Thyroid gland (tissue), 4 donors: Measurements from ENCODE around the gene GPC6. TPM values are rescaled to one million over a fixed set of nuclear protein-coding genes. Genes with fewer than 3 reads are reported as not detected.
A peak's percentile ranks its signal among the peaks of the same experiment; 100 is the strongest.

Experiments used
- DNase-seq, 2 donors: peaks; one replicate each; pipeline ENCODE4 v3.0.0-alpha.2; 2019
- H3K27ac ChIP-seq, 3 donors: fragments of 200-600 bp; sonication (generic); 1 replicate in 2 of 3; 2 replicates in 1 of 3; pipeline ENCODE4 v1.5.1; 2016 to 2019; ENCODE audit warnings: mild to moderate bottlenecking in 1 of 3, moderate library complexity in 1 of 3
- H3K27me3 ChIP-seq: fragments of 200-600 bp; sonication (generic); one replicate; pipeline ENCODE4 v1.5.1; 2019
- H3K36me3 ChIP-seq, 2 donors: fragments of 200-600 bp; sonication (generic); one replicate each; pipeline ENCODE4 v1.5.1; 2016 to 2019
- H3K4me1 ChIP-seq, 2 donors: fragments of 200-600 bp; sonication (generic); one replicate each; pipeline ENCODE4 v1.5.1; 2017 to 2019
- H3K4me3 ChIP-seq, 3 donors: fragments of 200-600 bp; sonication (generic); replicated peaks in 1 of 3; 1 replicate in 2 of 3; 2 replicates in 1 of 3; pipeline ENCODE4 v1.5.1; 2016; ENCODE audit warnings: mild to moderate bottlenecking in 1 of 3
- H3K9me3 ChIP-seq: fragments of 200-600 bp; sonication (generic); one replicate; pipeline ENCODE4 v1.5.1; 2017
- CTCF ChIP-seq, 6 experiments: fragments of 200-600 bp in 3 of 6; fragments of 450-650 bp in 3 of 6; sonication (generic) in 3 of 6; IDR thresholded peaks; one replicate each; pipeline ENCODE4 v1.5.1; 2016 to 2019; ENCODE audit warnings: antibody characterized with exemption in 6 of 6, mild to moderate bottlenecking in 2 of 6, inconsistent platforms in 1 of 6, moderate library complexity in 1 of 6
- POLR2A ChIP-seq, 2 donors: fragments of 450-650 bp; IDR thresholded peaks; one replicate each; pipeline ENCODE4 v1.6.1; 2017; ENCODE audit warnings: antibody characterized with exemption in 2 of 2, mild to moderate bottlenecking in 2 of 2, moderate library complexity in 1 of 2
- WGBS, 2 donors: methylation state at CpG; one replicate each; pipeline ENCODE4 v1.1.5; 2017; 5-methylcytosine and 5-hydroxymethylcytosine counted together
- intact Hi-C: fragments of 100-400 bp; cut with DNase I; formaldehyde crosslinking; loops from one replicate; pipeline ENCODE4 v1.15.1; 2023
- total RNA-seq, 4 donors: library from RNA; depleted of rRNA; stranded (reverse); fragments of >200 nt; gene quantifications; one replicate each; pipeline ENCODE4 v1.2.3, GENCODE V29; 2016

The GPC6 gene
- total RNA-seq, 4 donors from 2014 or later: 2.8 to 13.4 (median 7.5) TPM

- Histone ChIP-seq H3K36me3 (no peaks in the 10 kb centered on the region), H3K4me3 (no peak overlapping the region), H3K27me3 (no peaks in the 10 kb centered on the region), H3K9me3 (no peaks in the 10 kb centered on the region), H3K4me1 (no peaks in the 10 kb centered on the region), H3K27ac (no peak overlapping the region)
- intact Hi-C loops: no loop called here
- no peak for DNase-seq
- WGBS, 2 donors: 68 to 76% methylated on average over 15 of the region's 15 CpGs
- no peak for TF ChIP-seq CTCF (IDR thresholded peaks at IDR 0.05)
- TF ChIP-seq POLR2A (IDR thresholded peaks at IDR 0.05): no peak
Measured at GRCh38 chr13:94312511-94313216, 1086.1 kb downstream of the GPC6 start.

GRCh38 chr13:94313321-94313910 is 1086.8 kb downstream of the GPC6 start:
- no peaks in the 10 kb centered on the region for H3K27me3 ChIP-seq
- H3K36me3 ChIP-seq: no peaks in the 10 kb centered on the region
- H3K4me1 ChIP-seq: no peaks in the 10 kb centered on the region
- intact Hi-C loops: no loop called here
- H3K4me3 ChIP-seq: no peak overlapping the region
- TF ChIP-seq POLR2A (IDR thresholded peaks at IDR 0.05) (no peak), CTCF (IDR thresholded peaks at IDR 0.05) (no peak)
- 84 to 91% methylated on average over 3 of the region's 3 CpGs for whole genome bisulfite sequencing, 2 donors
- no peak overlapping the region for H3K27ac ChIP-seq
- no peak for DNase-seq
- H3K9me3 ChIP-seq: no peaks in the 10 kb centered on the region

- TF ChIP-seq POLR2A (IDR thresholded peaks at IDR 0.05) (no peak), CTCF (IDR thresholded peaks at IDR 0.05) (no peak)
- no peaks in the 10 kb centered on the region for H3K9me3 ChIP-seq
- H3K27me3 ChIP-seq: no peaks in the 10 kb centered on the region
- H3K4me3 ChIP-seq: no peak overlapping the region
- intact Hi-C loops: no loop called here
- no peak for DNase-seq
- no peaks in the 10 kb centered on the region for H3K36me3 ChIP-seq
- no peaks in the 10 kb centered on the region for H3K4me1 ChIP-seq
- WGBS, 2 donors: 87 to 90% methylated on average over 3 of the region's 3 CpGs
- H3K27ac ChIP-seq: no peak overlapping the region
Measured at GRCh38 chr13:94313926-94314325, 1087.3 kb downstream of the GPC6 start.

- Histone ChIP-seq H3K27ac (no peak overlapping the region), H3K27me3 (no peaks in the 10 kb centered on the region), H3K4me3 (no peak overlapping the region), H3K9me3 (no peaks in the 10 kb centered on the region), H3K36me3 (no peaks in the 10 kb centered on the region), H3K4me1 (no peaks in the 10 kb centered on the region)
- DNase-seq: no peak
- no peak for TF ChIP-seq CTCF (IDR thresholded peaks at IDR 0.05)
- TF ChIP-seq POLR2A (IDR thresholded peaks at IDR 0.05): no peak
- intact Hi-C loops: no loop called here
- 89 to 100% methylated on average over 1 of the region's 1 CpG for WGBS, 2 donors
Measured at GRCh38 chr13:94315188-94315587, 1088.6 kb downstream of the GPC6 start.

- no peaks in the 10 kb centered on the region for H3K36me3 ChIP-seq
- TF ChIP-seq POLR2A (IDR thresholded peaks at IDR 0.05) (no peak), CTCF (IDR thresholded peaks at IDR 0.05) (no peak)
- H3K4me3 ChIP-seq: no peak overlapping the region
- no peaks in the 10 kb centered on the region for H3K4me1 ChIP-seq
- H3K9me3 ChIP-seq: no peaks in the 10 kb centered on the region
- peak overlapping the region in 1 of 3 donors; percentile 31 for H3K27ac ChIP-seq
- WGBS, 2 donors: 15 to 28% methylated on average over 2 of the region's 2 CpGs
- H3K27me3 ChIP-seq: no peaks in the 10 kb centered on the region
- DNase-seq: no peak
- intact Hi-C loops: no loop called here
Measured at GRCh38 chr13:94317063-94317491, 1090.5 kb downstream of the GPC6 start.
